ENCODE results near the gene NADSYN1.
"Not testable (repeated sequence)": the region's sequence is repeated elsewhere in the genome, so short reads cannot be mapped to it uniquely, and the experiment has no call there.

NADSYN1 gene

GRCh38 chr11:71525188-71525937 lies 72.4 kb downstream of the NADSYN1 start:
- Histone ChIP-seq H3K9me3 (ENCODE audit: control insufficient read depth in 1 of 2, low read length in 2 of 2) (no peaks in the 10 kb centered on the region), H3K4me1 (ENCODE audit: control insufficient read depth in 1 of 2, insufficient read depth in 2 of 2, low read length in 2 of 2) (no peaks in the 10 kb centered on the region), H3K4me3 (ENCODE audit: low read depth in 1 of 2, low read length in 2 of 2) (no peak overlapping the region), H3K27ac (ENCODE audit: low read length) (no peak overlapping the region), H3K36me3 (ENCODE audit: control insufficient read depth in 1 of 2, insufficient read depth in 2 of 2, low read length in 2 of 2) (no peaks in the 10 kb centered on the region), H3K27me3 (ENCODE audit: low read depth, low read length) (no peaks in the 10 kb centered on the region)

- H3K4me3 ChIP-seq (ENCODE audit: low read depth in 1 of 2, low read length in 2 of 2) = no peak overlapping the region
- H3K27ac ChIP-seq (ENCODE audit: low read length) = no peak overlapping the region
Measured at GRCh38 chr11:71525938-71526495, 73.0 kb downstream of the NADSYN1 start.

GRCh38 chr11:71526796-71527575 lies 74.0 kb downstream of the NADSYN1 start, which contains the start of gene KRTAP5-7:
Gene KRTAP5-7, plus strand, starts transcription at chr11:71527267. Its CDS starts 34 bp downstream, at chr11:71527301.
- not testable (repeated sequence) for H3K27me3 ChIP-seq (ENCODE audit: low read depth, low read length); H3K27ac ChIP-seq (ENCODE audit: low read length); H3K4me3 ChIP-seq (ENCODE audit: low read depth in 1 of 2, low read length in 2 of 2); H3K4me1 ChIP-seq (ENCODE audit: control insufficient read depth in 1 of 2, insufficient read depth in 2 of 2, low read length in 2 of 2); H3K36me3 ChIP-seq (ENCODE audit: control insufficient read depth in 1 of 2, insufficient read depth in 2 of 2, low read length in 2 of 2); H3K9me3 ChIP-seq (ENCODE audit: control insufficient read depth in 1 of 2, low read length in 2 of 2)

More at GRCh38 chr11:71525938-71526495, 73.0 kb downstream of the NADSYN1 start:
- Histone ChIP-seq H3K27me3 (ENCODE audit: low read depth, low read length) (no peaks in the 10 kb centered on the region), H3K9me3 (ENCODE audit: control insufficient read depth in 1 of 2, low read length in 2 of 2) (no peaks in the 10 kb centered on the region), H3K36me3 (ENCODE audit: control insufficient read depth in 1 of 2, insufficient read depth in 2 of 2, low read length in 2 of 2) (no peaks in the 10 kb centered on the region), H3K4me1 (ENCODE audit: control insufficient read depth in 1 of 2, insufficient read depth in 2 of 2, low read length in 2 of 2) (no peaks in the 10 kb centered on the region)

- Histone ChIP-seq H3K27ac (ENCODE audit: low read length) (no peak overlapping the region), H3K4me3 (ENCODE audit: low read depth in 1 of 2, low read length in 2 of 2) (no peak overlapping the region), H3K9me3 (ENCODE audit: control insufficient read depth in 1 of 2, low read length in 2 of 2) (no peaks in the 10 kb centered on the region)
Measured at GRCh38 chr11:71527576-71528210, 74.7 kb downstream of the NADSYN1 start.

GRCh38 chr11:71530602-71531001 lies 77.6 kb downstream of the NADSYN1 start:
- Histone ChIP-seq H3K4me3 (ENCODE audit: low read depth in 1 of 2, low read length in 2 of 2) (no peak overlapping the region), H3K36me3 (ENCODE audit: control insufficient read depth in 1 of 2, insufficient read depth in 2 of 2, low read length in 2 of 2) (no peaks in the 10 kb centered on the region), H3K27me3 (ENCODE audit: low read depth, low read length) (no peaks in the 10 kb centered on the region), H3K4me1 (ENCODE audit: control insufficient read depth in 1 of 2, insufficient read depth in 2 of 2, low read length in 2 of 2) (no peaks in the 10 kb centered on the region), H3K27ac (ENCODE audit: low read length) (no peak overlapping the region), H3K9me3 (ENCODE audit: control insufficient read depth in 1 of 2, low read length in 2 of 2) (no peaks in the 10 kb centered on the region)

More at GRCh38 chr11:71527576-71528210, 74.7 kb downstream of the NADSYN1 start:
- Histone ChIP-seq H3K4me1 (ENCODE audit: control insufficient read depth in 1 of 2, insufficient read depth in 2 of 2, low read length in 2 of 2) (no peaks in the 10 kb centered on the region), H3K36me3 (ENCODE audit: control insufficient read depth in 1 of 2, insufficient read depth in 2 of 2, low read length in 2 of 2) (no peaks in the 10 kb centered on the region), H3K27me3 (ENCODE audit: low read depth, low read length) (no peaks in the 10 kb centered on the region)

GRCh38 chr11:71532036-71532610 lies 79.1 kb downstream of the NADSYN1 start:
- Histone ChIP-seq H3K9me3 (ENCODE audit: control insufficient read depth in 1 of 2, low read length in 2 of 2) (no peaks in the 10 kb centered on the region), H3K36me3 (ENCODE audit: control insufficient read depth in 1 of 2, insufficient read depth in 2 of 2, low read length in 2 of 2) (no peaks in the 10 kb centered on the region), H3K4me3 (ENCODE audit: low read depth in 1 of 2, low read length in 2 of 2) (no peak overlapping the region), H3K27ac (ENCODE audit: low read length) (no peak overlapping the region), H3K27me3 (ENCODE audit: low read depth, low read length) (no peaks in the 10 kb centered on the region), H3K4me1 (ENCODE audit: control insufficient read depth in 1 of 2, insufficient read depth in 2 of 2, low read length in 2 of 2) (no peaks in the 10 kb centered on the region)

GRCh38 chr11:71534711-71535608 lies 82.0 kb downstream of the NADSYN1 start:
- H3K4me3 ChIP-seq (ENCODE audit: low read depth in 1 of 2, low read length in 2 of 2); H3K27me3 ChIP-seq (ENCODE audit: low read depth, low read length); H3K27ac ChIP-seq (ENCODE audit: low read length); H3K4me1 ChIP-seq (ENCODE audit: control insufficient read depth in 1 of 2, insufficient read depth in 2 of 2, low read length in 2 of 2); H3K36me3 ChIP-seq (ENCODE audit: control insufficient read depth in 1 of 2, insufficient read depth in 2 of 2, low read length in 2 of 2); H3K9me3 ChIP-seq (ENCODE audit: control insufficient read depth in 1 of 2, low read length in 2 of 2): not testable (repeated sequence)

- H3K36me3 ChIP-seq (ENCODE audit: control insufficient read depth in 1 of 2, insufficient read depth in 2 of 2, low read length in 2 of 2) = no peaks in the 10 kb centered on the region
- H3K9me3 ChIP-seq (ENCODE audit: control insufficient read depth in 1 of 2, low read length in 2 of 2) = no peaks in the 10 kb centered on the region
- no peaks in the 10 kb centered on the region for H3K4me1 ChIP-seq (ENCODE audit: control insufficient read depth in 1 of 2, insufficient read depth in 2 of 2, low read length in 2 of 2)
- no peaks in the 10 kb centered on the region for H3K27me3 ChIP-seq (ENCODE audit: low read depth, low read length)
- H3K4me3 ChIP-seq (ENCODE audit: low read depth in 1 of 2, low read length in 2 of 2) = no peak overlapping the region
- H3K27ac ChIP-seq (ENCODE audit: low read length) = no peak overlapping the region
Measured at GRCh38 chr11:71535825-71536224, 82.8 kb downstream of the NADSYN1 start.

- H3K4me3 ChIP-seq (ENCODE audit: low read depth in 1 of 2, low read length in 2 of 2) = no peak overlapping the region
- H3K4me1 ChIP-seq (ENCODE audit: control insufficient read depth in 1 of 2, insufficient read depth in 2 of 2, low read length in 2 of 2) = no peaks in the 10 kb centered on the region
- H3K9me3 ChIP-seq (ENCODE audit: control insufficient read depth in 1 of 2, low read length in 2 of 2) = no peaks in the 10 kb centered on the region
- H3K36me3 ChIP-seq (ENCODE audit: control insufficient read depth in 1 of 2, insufficient read depth in 2 of 2, low read length in 2 of 2) = no peaks in the 10 kb centered on the region
- no peak overlapping the region for H3K27ac ChIP-seq (ENCODE audit: low read length)
- no peaks in the 10 kb centered on the region for H3K27me3 ChIP-seq (ENCODE audit: low read depth, low read length)
Measured at GRCh38 chr11:71537537-71537936, 84.5 kb downstream of the NADSYN1 start.

GRCh38 chr11:71537977-71538665 lies 85.1 kb downstream of the NADSYN1 start, which contains the start of gene KRTAP5-8:
Gene KRTAP5-8, plus strand, starts transcription at chr11:71538025. Its CDS starts 31 bp downstream, at chr11:71538056.
- not testable (repeated sequence) for H3K27me3 ChIP-seq (ENCODE audit: low read depth, low read length); H3K36me3 ChIP-seq (ENCODE audit: control insufficient read depth in 1 of 2, insufficient read depth in 2 of 2, low read length in 2 of 2); H3K4me1 ChIP-seq (ENCODE audit: control insufficient read depth in 1 of 2, insufficient read depth in 2 of 2, low read length in 2 of 2); H3K9me3 ChIP-seq (ENCODE audit: control insufficient read depth in 1 of 2, low read length in 2 of 2); H3K4me3 ChIP-seq (ENCODE audit: low read depth in 1 of 2, low read length in 2 of 2); H3K27ac ChIP-seq (ENCODE audit: low read length)
